ENCODE measurements around the gene JCHAIN.

GRCh38 chr4:70701271-70701670, 35.0 kb upstream of the JCHAIN start:
- TF ChIP-seq CTCF (IDR thresholded peaks at IDR 0.05; ENCODE audit: control extremely low read depth in 1 of 3, insufficient read depth in 1 of 3, low read depth in 1 of 3, low read length in 3 of 3) (no peak), NRF1 (IDR thresholded peaks at IDR 0.05; ENCODE audit: low read depth, low read length) (no peak), EZH2 (IDR thresholded peaks at IDR 0.05; ENCODE audit: low read depth, low read length, severe bottlenecking) (no peak), YY1 (IDR thresholded peaks at IDR 0.05; ENCODE audit: low read depth, low read length) (no peak), POLR2AphosphoS5 (IDR thresholded peaks at IDR 0.05; ENCODE audit: low read depth, low read length) (no peak), CHD2 (IDR thresholded peaks at IDR 0.05; ENCODE audit: low read length) (no peak), POLR2A (IDR thresholded peaks at IDR 0.05; ENCODE audit: control extremely low read depth in 1 of 2, low read depth in 2 of 2, low read length in 2 of 2) (no peak)

Measured in H1 (cell line).